ENCODE results near the gene CNTNAP2. TPM values are rescaled to one million over a fixed set of nuclear protein-coding genes. Genes with fewer than 3 reads are reported as not detected.

Gene CNTNAP2
- total RNA-seq, 4 donors from 2014 or later, result 0.25 to 0.89 (median 0.30) TPM; not detected in 1

- Histone ChIP-seq H3K36me3 (no peaks in the 10 kb centered on the region), H3K4me3 (no peak overlapping the region), H3K27me3 (no peaks in the 10 kb centered on the region)
Measured at GRCh38 chr7:146641491-146641890, 524.9 kb downstream of the CNTNAP2 start.

GRCh38 chr7:146645383-146645976 lies 528.9 kb downstream of the CNTNAP2 start:
- H3K4me1 ChIP-seq, result no peaks in the 10 kb centered on the region
- TF ChIP-seq EP300 (IDR thresholded peaks at IDR 0.05), result no peak
- TF ChIP-seq POLR2A (IDR thresholded peaks at IDR 0.05), result no peak
- no peak for TF ChIP-seq POLR2AphosphoS5 (IDR thresholded peaks at IDR 0.05)
- no peak for TF ChIP-seq CTCF (IDR thresholded peaks at IDR 0.05)
- no peaks in the 10 kb centered on the region for H3K9me3 ChIP-seq
- 72% methylated on average over 3 of the region's 3 CpGs for WGBS
- H3K27ac ChIP-seq, result no peak overlapping the region
- H3K4me3 ChIP-seq, result no peak overlapping the region
- no peaks in the 10 kb centered on the region for H3K36me3 ChIP-seq
- no peaks in the 10 kb centered on the region for H3K27me3 ChIP-seq
- DNase-seq (ENCODE audit: low spot score in 2 of 2), result no peak

More at GRCh38 chr7:146641491-146641890, 524.9 kb downstream of the CNTNAP2 start:
- H3K27ac ChIP-seq, result no peak overlapping the region
- WGBS, result 44% methylated on average over 1 of the region's 1 CpG
- no peaks in the 10 kb centered on the region for H3K9me3 ChIP-seq
- TF ChIP-seq EP300 (IDR thresholded peaks at IDR 0.05), result no peak
- TF ChIP-seq CTCF (IDR thresholded peaks at IDR 0.05), result no peak
- no peak for TF ChIP-seq POLR2A (IDR thresholded peaks at IDR 0.05)
- TF ChIP-seq POLR2AphosphoS5 (IDR thresholded peaks at IDR 0.05), result no peak
- no peak for DNase-seq (ENCODE audit: low spot score in 2 of 2)
- no peaks in the 10 kb centered on the region for H3K4me1 ChIP-seq

GRCh38 chr7:146647445-146647844 lies 530.8 kb downstream of the CNTNAP2 start:
- WGBS, result 57% methylated on average over 2 of the region's 2 CpGs
- Histone ChIP-seq H3K27ac (no peak overlapping the region), H3K36me3 (no peaks in the 10 kb centered on the region), H3K4me3 (no peak overlapping the region), H3K27me3 (no peaks in the 10 kb centered on the region), H3K9me3 (no peaks in the 10 kb centered on the region), H3K4me1 (no peaks in the 10 kb centered on the region)
- TF ChIP-seq POLR2AphosphoS5 (IDR thresholded peaks at IDR 0.05) (no peak), EP300 (IDR thresholded peaks at IDR 0.05) (no peak), CTCF (IDR thresholded peaks at IDR 0.05) (no peak), POLR2A (IDR thresholded peaks at IDR 0.05) (no peak)
- no peak for DNase-seq (ENCODE audit: low spot score in 2 of 2)

- Histone ChIP-seq H3K4me1 (no peaks in the 10 kb centered on the region), H3K27me3 (no peaks in the 10 kb centered on the region), H3K9me3 (no peaks in the 10 kb centered on the region), H3K36me3 (no peaks in the 10 kb centered on the region), H3K4me3 (no peak overlapping the region), H3K27ac (no peak overlapping the region)
- WGBS, result 33% methylated on average over 2 of the region's 2 CpGs
- no peak for DNase-seq (ENCODE audit: low spot score in 2 of 2)
- no peak for TF ChIP-seq CTCF (IDR thresholded peaks at IDR 0.05)
- no peak for TF ChIP-seq POLR2AphosphoS5 (IDR thresholded peaks at IDR 0.05)
- TF ChIP-seq POLR2A (IDR thresholded peaks at IDR 0.05), result no peak
- TF ChIP-seq EP300 (IDR thresholded peaks at IDR 0.05), result no peak
Measured at GRCh38 chr7:146652176-146652575, 535.6 kb downstream of the CNTNAP2 start.

GRCh38 chr7:146654048-146654447 lies 537.4 kb downstream of the CNTNAP2 start:
- H3K27me3 ChIP-seq, result no peaks in the 10 kb centered on the region
- TF ChIP-seq CTCF (IDR thresholded peaks at IDR 0.05), result no peak
- no peak for TF ChIP-seq EP300 (IDR thresholded peaks at IDR 0.05)
- TF ChIP-seq POLR2AphosphoS5 (IDR thresholded peaks at IDR 0.05), result no peak
- no peak for TF ChIP-seq POLR2A (IDR thresholded peaks at IDR 0.05)
- no peak overlapping the region for H3K4me3 ChIP-seq
- DNase-seq (ENCODE audit: low spot score in 2 of 2), result no peak
- no peaks in the 10 kb centered on the region for H3K9me3 ChIP-seq
- 84% methylated on average over 5 of the region's 5 CpGs for WGBS
- no peaks in the 10 kb centered on the region for H3K4me1 ChIP-seq
- no peak overlapping the region for H3K27ac ChIP-seq
- no peaks in the 10 kb centered on the region for H3K36me3 ChIP-seq

All from suprapubic skin (tissue), 4 donors.